NCI-H1105 treated with DMSO at 0.1 percent for 48 hours (cell line): ENCODE data around the gene PSMG2.

ENCODE experiments used
- DNase-seq: peaks from one replicate; lab custom pipeline; 2025; lab: John Stamatoyannopoulos, UW

The PSMG2 gene

DNA sequence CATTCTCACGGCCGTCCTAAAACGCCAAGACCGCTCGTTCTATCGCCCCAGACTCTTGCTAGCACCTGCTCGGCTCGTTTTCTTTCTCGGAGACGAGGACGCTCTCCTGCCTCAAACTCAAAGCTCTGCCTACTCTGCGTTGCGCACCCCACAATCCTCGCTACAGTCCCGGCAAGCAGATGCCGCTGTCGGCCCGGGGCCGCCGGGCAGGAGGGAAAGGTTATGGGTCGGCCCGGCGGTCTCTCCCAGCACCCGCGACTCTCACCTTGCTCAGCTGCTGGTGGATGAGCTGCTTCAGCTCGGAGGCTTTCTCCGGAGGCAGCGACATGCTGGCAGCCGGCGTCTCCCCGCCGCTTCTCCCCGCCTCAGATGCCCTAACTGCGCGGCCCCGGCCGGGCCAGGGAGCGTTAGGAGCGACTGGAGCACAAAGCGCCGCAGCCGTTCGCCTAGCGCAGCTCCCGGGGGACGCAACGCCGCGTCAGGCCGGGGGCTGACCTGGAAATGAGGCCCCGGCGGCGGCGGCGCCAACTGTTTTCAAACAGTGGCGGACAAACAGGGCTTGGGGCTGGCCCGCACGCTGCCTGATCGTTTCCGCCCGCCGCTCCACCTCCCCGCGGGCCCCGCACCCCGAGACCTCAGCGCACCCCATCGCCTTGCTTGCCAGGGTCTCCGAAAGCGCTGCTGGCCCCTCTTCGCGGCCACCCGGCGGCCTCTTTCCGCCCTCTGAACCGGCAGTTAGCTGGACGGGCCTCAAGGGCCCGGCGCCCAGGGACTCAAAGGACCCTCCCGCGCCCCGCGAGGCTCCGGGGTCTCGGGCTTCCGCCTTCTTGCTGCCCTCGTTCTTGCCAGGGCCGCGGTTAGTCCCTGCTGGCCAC, at the start of gene PSMG2, which contains the start of gene CEP76:
Gene PSMG2 (plus strand): TSS at position 822 of the 875 bp plus-strand sequence. CDS start 66 bp downstream, outside the sequence.
Gene CEP76 (minus strand): TSS at position 503 of the 875 bp plus-strand sequence. CDS start 175 bp downstream, at position 328.
- DNase-seq: peak; percentile 82

DNA sequence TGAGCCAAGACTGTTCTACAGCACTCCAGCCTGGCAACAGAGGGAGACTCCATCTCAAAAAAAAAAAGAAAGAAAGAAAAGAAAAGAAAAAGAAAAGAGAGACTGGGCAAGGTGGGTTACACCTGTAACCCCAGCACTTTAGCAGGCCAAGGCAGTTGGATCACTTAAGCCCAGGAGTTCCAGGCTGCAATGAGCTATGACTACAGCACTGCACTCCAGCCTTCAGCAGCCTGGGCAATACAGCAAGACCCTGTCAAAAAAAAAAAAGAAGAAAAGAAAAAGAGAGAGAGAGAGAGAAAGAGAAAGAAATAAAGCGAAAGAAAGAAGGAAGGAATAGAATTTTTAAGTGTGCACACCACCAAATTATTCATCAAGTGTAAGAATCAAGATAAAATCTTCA, 47.9 kb upstream of the PSMG2 start:
- DNase-seq: no peak

- DNase-seq: peak; percentile 19
Observed at GRCh38 chr18:12656605-12656937, 46.3 kb upstream of the PSMG2 start.

DNA sequence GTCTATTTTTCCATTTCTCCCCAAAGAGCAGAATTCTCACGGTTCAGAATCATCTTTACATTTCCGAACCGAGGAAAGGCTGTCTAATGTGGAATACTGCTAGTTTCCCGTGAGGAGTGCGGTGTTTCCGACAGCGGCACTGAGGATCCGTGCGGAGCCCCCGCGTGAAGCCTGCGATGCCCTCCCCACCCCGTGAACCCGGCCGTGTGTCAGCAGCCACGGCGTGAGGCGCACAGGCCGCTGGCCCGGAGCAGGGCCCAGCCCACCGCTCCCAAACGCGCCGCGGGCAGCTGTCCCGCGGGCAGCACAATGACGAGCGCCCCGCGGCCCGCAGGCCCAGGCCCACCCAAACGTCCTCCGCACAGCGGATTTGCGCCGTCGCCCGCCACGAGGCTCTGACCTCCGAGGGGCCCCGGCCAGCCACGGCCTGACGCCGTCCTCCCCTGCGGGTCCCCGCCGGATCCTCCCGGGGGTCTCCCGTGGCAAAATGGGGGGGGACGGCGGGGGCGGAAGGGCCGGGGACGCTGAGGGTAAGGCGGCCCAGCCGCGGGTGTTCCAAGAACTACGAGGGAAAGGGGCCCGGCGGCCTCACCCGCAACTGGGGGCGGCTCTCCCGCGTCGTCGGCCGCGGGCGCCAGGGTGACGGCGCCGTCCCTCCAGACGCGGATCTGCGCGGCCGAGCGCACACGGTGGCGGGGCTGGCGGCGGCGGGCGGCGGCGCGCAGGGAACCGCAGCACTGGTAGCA, 45.7 kb upstream of the PSMG2 start:
- peak; percentile 9 for DNase-seq

GRCh38 chr18:12657684-12658425, 45.0 kb upstream of the PSMG2 start, which contains the start of gene SPIRE1:
SPIRE1 (minus strand) TSS chr18:12658107; CDS start chr18:12657866, 241 bp downstream.
- DNase-seq: peak; percentile 76

- DNase-seq: peak; percentile 59
Observed at GRCh38 chr18:12658426-12659138, 44.3 kb upstream of the PSMG2 start.

- peak; percentile 69 for DNase-seq
Observed at GRCh38 chr18:12659904-12660605, 42.8 kb upstream of the PSMG2 start.

GRCh38 chr18:12668041-12668440, 34.8 kb upstream of the PSMG2 start:
- DNase-seq: no peak

- DNase-seq: no peak
Observed at GRCh38 chr18:12679183-12679786, 23.6 kb upstream of the PSMG2 start.

DNA sequence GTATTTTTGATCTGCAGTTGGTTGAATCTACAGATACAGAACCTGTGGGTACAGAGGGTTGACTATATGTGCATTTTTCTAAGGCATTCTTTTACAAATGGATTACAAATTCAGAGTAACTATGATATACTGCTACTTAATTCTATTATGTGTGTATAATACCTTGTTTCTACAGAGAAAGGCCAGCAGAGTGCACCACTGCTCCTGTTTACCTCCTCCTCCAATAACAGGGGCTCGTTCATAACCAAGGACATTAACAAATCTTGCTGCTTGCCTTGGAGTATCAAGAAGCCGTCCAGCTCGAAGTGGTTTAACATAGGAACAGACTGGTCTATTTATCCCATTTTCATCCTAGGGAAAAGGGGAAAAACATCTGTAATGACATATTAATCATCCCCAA, 16.7 kb upstream of the PSMG2 start:
- peak; percentile 8 for DNase-seq

- no peak for DNase-seq
Observed at GRCh38 chr18:12689256-12689850, 13.5 kb upstream of the PSMG2 start.

- no peak for DNase-seq
Observed at GRCh38 chr18:12692206-12692605, 10.6 kb upstream of the PSMG2 start.

DNA sequence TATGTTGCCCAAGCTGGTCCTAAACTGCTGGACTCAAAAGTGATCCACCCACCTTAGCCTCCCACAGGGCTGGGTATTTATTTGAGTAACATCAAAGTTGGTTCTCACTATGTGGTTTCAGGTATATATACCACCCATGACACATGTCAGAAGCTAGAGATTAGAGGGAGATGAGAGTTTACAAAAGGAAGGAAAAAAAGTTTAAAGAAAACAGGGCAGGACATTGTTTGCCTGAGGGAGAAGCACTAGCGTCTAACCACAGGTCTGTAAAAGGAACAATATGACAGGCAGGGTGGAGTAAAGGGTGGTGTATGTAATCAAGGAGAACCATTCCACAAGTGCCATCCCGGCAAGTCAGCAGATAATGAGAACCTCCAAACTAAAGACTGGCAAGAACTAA, 8.8 kb upstream of the PSMG2 start:
- no peak for DNase-seq

GRCh38 chr18:12699747-12700146, 3.1 kb upstream of the PSMG2 start:
- DNase-seq: no peak

DNA sequence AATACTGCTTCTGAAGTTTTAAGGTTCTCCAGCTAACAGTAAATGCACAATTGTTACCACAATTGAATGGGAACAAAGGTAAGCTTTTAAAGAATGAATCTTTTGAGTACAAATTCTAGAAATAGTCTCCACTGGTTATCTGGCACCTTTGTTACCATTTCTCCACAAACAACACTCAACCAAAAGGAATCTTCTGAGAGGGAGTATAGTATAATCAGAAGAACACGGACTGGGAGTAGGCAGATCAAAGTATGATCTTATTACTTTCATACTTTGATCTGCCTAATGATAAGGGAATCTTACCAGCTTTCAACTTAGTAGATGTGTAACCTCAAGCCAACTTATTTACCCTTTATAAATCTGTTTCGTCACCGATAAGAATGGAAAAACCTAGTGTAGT, 1.7 kb upstream of the PSMG2 start:
- DNase-seq: no peak

DNA sequence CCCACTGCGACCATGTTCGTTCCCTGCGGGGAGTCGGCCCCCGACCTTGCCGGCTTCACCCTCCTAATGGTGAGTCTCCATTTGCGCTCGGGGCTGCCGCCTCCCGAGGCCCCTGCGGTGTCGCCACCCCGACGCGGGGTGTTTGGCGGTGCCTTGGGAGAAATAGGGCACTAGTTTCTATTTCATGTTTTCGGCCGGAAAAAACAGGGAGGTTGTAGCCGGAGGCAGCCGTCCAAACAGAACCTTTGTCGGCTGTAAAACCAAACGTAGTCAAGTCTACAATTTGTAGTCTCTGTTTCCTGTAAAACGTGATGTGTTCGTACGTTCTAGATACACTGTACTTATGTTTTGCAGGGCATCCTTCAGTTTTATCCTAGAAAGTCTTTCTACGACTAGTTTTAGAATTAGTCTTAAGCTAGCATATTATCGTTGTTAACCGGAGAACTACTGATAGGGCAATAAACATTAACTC, 290 bp downstream of the PSMG2 start:
- peak; percentile 38 for DNase-seq

- peak; percentile 35 for DNase-seq
Observed at GRCh38 chr18:12703664-12704063, 822 bp downstream of the PSMG2 start.

DNA sequence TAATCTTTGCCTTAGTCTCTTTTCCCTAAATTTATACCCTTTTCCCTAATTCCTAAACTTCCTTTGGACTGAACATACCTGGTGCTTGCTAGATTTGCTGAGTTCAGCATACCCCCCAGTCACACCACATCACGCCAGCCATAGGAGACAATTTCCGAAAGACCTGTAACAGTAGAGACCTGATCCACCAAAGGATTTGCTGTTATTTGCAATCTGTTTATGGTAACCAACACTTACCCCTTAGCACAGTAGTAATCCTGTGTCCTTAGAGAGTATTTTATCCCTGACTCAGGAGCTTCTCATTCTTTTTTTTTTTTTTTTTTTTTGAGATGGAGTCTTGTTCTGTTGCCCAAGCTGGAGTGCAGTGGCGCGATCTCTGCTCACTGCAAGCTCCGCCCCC, 8.6 kb downstream of the PSMG2 start:
- no peak for DNase-seq

GRCh38 chr18:12721495-12722275, 18.8 kb downstream of the PSMG2 start:
- no peak for DNase-seq
